GM19023 (cell line): ENCODE results near the gene ALDH16A1.

Experiments used
- ATAC-seq: cut with Tn5 transposase; IDR thresholded peaks from one replicate; pipeline ENCODE4 v1.9.1; 2021; ENCODE audit warnings: mild to moderate bottlenecking, moderate library complexity; ENCODE audit not compliant: unreplicated experiment

ALDH16A1 gene

GRCh38 chr19:49487277-49488045, 34.4 kb downstream of the ALDH16A1 start, which contains the start of gene RPL13A:
TSS of gene RPL13A (plus strand) at chr19:49487608. CDS start at chr19:49487630, 22 bp downstream.
- ATAC-seq, result peak; percentile 85

DNA sequence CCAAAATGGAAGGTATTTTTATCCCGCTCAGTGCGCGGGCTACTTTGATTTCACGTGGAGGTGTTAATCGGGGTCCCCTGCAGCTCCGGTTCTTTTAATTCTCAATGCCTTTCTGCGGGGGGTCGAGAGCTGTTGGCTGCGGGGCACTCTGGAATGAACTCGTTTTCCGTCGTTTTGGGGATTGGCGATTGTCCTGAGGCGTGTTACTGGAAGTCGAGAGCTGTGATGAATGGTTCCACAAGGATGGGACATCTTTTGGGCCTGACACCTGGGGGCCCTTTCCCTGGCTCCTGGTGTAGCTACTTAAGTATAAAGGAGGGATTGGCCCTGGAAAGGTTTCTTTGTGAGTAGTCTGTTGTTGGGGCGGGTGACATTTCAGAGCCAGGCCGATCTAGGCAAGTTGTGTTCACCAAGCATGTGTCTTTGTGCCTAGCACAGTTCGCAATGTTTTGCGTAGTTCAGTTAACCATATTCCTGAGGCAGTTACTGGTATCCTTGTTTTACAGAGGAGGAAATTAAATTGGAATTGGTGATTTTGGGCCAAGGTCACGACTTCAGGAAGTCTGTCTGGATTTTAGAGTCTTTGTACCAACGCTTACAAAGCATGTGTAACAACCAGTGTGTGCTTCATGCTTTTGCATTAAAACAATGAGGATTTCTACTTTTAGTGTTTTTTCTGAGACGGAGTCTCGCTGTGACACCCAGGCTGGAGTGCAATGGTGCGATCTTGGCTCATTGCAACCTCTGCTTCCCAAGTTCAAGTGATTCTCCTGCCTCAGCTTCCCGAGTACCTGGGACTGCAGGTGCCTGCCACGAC, 35.2 kb downstream of the ALDH16A1 start:
- ATAC-seq, result no peak

GRCh38 chr19:49488863-49489537, 36.0 kb downstream of the ALDH16A1 start:
- no peak for ATAC-seq

GRCh38 chr19:49489601-49490167, 36.7 kb downstream of the ALDH16A1 start:
- ATAC-seq, result no peak

DNA sequence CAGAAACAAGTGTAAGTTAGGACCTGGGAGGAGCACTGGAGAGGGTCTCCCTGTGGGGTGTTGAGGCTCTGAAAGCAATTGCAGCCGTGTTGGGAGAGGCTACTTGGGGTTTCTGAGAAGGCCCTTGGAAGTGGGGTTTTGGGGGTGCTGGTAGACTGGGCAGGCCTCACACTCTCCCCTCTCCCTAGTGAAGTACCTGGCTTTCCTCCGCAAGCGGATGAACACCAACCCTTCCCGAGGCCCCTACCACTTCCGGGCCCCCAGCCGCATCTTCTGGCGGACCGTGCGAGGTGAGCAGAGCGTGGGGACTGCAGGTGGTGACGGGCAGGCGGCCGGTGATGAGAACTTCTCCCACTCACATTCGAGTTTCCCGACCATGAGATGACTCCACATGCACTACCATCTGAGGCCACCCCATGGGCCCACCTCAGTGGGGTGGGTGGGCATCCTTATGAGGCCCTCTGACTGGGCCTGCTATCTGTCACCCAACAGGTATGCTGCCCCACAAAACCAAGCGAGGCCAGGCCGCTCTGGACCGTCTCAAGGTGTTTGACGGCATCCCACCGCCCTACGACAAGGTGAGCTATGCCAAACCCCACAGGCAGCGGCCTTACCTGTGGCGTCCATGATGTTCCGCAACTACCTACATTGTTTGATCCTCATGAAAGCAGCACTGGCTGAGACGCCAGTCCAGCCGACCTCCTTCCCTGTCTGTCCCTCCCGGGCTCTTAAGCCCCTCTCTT, 37.4 kb downstream of the ALDH16A1 start:
- no peak for ATAC-seq

DNA sequence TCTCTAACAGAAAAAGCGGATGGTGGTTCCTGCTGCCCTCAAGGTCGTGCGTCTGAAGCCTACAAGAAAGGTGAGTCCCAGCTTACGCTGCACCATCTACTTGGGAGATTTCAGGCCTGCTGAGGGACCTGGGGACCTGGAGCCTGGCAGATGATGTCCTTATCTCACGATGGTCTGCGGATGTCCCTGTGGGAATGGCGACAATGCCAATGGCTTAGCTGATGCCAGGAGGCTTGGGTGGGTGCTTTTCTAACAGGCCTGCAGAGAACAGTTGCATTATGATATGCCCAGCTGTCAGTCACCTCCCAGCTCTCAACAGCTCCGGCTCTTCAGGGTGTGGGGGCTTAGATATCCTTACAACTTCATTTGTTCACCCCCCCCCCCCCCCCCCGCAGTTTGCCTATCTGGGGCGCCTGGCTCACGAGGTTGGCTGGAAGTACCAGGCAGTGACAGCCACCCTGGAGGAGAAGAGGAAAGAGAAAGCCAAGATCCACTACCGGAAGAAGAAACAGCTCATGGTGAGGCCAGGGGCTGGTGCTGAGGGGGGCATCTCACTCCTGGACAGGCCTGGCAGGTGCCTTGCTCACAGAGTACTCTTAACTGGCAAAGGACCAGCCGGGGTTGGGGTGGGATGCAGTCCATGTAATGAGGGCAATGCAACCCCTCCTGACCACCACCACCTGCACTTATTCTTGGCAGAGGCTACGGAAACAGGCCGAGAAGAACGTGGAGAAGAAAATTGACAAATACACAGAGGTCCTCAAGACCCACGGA, 38.2 kb downstream of the ALDH16A1 start:
- no peak for ATAC-seq

DNA sequence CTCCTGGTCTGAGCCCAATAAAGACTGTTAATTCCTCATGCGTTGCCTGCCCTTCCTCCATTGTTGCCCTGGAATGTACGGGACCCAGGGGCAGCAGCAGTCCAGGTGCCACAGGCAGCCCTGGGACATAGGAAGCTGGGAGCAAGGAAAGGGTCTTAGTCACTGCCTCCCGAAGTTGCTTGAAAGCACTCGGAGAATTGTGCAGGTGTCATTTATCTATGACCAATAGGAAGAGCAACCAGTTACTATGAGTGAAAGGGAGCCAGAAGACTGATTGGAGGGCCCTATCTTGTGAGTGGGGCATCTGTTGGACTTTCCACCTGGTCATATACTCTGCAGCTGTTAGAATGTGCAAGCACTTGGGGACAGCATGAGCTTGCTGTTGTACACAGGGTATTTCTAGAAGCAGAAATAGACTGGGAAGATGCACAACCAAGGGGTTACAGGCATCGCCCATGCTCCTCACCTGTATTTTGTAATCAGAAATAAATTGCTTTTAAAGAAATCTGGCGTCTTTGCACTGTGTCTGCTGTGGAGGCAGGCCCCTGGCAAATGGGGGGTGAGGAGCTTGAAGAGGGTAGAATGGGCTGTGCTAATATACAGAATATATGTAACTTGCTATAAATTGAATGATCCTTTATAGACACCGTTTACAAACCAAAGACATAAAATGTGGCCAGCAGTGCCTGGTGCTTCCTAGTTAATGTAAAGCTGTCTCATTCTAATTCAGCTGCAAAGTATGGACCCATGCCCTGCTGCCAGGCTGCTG, 39.0 kb downstream of the ALDH16A1 start:
- ATAC-seq, result no peak

- ATAC-seq, result no peak
Measured at GRCh38 chr19:49492573-49493405, 39.8 kb downstream of the ALDH16A1 start.

- no peak for ATAC-seq
Measured at GRCh38 chr19:49496574-49497008, 43.6 kb downstream of the ALDH16A1 start.

DNA sequence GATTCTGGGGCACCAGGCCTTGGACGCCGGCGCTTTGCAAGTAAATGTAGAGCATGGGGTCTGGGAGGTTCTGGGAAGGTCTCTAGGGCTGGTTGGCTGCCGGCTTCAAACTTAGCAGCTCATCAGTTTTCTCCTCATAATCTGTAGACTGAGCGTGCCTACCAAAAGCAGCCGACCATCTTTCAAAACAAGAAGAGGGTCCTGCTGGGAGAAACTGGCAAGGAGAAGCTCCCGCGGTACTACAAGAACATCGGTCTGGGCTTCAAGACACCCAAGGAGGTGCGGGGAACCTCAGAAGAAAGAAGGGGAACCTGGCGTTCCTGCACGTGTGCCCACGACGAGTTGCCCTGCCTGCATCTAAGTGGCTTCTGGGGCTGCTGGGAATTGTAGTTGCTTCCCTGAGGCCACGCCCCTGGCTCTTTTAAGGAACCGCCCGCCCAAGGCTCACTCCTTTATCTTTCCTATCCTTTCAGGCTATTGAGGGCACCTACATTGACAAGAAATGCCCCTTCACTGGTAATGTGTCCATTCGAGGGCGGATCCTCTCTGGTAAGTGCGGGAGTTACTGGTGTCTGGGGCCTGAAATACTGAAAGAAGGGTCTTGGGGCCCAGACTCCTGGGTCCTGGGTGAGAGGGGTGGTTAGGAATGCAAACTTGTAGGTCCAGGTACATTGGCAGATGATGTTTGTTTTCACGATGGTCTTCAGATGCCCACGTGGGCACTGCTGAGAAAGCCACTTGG, 44.2 kb downstream of the ALDH16A1 start:
- ATAC-seq, result no peak

GRCh38 chr19:49497789-49498103, 44.7 kb downstream of the ALDH16A1 start:
- no peak for ATAC-seq

DNA sequence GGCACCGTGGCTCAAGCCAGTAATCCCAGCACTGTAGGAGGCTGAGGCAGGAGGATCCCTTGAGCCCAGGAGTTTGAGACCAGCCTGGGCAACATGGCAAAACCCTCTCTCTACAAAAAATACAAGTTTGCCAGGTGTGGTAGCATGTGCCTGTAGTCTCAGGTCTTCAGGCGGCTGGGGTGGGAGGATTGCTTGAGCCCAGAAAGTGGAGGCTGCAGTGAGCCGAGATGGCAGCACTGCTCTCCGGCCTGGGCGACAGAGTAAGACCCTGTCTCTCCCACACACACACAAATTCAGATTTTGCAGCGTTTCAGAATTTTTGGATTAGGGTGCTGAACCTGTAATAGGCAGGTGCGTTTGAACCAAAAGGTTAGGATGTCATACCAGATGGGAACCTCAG, 45.5 kb downstream of the ALDH16A1 start:
- no peak for ATAC-seq

DNA sequence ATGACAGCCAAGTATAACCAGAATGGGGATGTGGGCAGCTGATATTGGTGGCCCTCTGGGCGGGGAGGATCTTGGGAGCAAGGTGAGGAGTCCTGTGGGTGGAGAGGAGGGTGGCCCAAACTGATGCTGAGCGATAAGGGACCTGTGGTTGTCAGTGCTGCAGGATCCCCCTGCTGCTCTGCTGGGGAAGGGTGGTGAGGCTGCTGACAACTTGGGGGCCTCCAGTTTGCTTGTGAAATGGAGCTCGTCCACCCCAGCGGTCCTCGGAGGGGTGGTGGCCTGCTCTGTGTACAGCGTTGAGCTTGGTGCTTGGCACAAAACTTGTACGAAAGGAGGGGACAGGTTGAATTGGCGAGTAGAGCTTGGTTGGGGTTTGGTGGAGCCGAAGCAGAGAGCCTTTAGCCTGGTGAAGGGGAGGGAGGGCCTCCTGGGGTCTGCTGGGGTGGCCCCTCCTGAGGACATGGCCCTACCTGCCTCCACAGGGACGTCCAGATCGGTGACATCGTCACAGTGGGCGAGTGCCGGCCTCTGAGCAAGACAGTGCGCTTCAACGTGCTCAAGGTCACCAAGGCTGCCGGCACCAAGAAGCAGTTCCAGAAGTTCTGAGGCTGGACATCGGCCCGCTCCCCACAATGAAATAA, 46.1 kb downstream of the ALDH16A1 start:
- no peak for ATAC-seq

DNA sequence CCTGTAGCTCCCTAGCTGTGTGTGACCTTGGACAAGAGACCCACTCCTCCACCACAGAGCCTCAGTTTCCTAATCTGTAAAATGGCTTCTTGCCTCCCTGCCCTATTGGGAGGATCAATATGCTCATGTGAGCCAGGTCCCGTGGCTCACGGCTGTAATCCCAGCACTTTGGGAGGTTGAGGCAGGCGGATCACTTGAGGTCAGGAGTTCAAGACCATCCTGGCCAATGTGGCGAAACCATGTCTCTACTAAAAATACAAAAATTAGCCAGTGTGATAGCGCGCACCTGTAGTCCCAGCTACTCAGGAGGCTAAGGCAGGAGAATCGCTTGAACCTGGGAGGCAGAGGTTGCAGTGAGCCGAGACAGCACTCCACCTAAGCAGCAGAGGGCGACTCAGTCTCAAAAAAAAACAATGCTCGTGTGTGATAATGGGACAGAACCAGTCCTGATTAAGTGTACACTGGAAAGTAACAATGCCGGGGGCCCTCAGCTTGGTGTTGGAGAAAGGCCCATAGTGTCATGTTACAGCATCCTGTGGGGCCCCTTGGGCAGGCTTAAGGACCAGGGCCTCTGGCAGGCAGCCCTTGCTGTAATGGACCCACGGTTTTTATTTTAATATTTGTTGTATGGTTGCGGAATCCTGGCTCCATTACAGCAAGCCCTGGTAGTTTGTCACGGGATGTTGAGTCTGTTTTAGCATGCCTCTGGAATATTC, 50.0 kb downstream of the ALDH16A1 start:
- ATAC-seq, result no peak

- ATAC-seq, result no peak
Measured at GRCh38 chr19:49503582-49503962, 50.5 kb downstream of the ALDH16A1 start.

DNA sequence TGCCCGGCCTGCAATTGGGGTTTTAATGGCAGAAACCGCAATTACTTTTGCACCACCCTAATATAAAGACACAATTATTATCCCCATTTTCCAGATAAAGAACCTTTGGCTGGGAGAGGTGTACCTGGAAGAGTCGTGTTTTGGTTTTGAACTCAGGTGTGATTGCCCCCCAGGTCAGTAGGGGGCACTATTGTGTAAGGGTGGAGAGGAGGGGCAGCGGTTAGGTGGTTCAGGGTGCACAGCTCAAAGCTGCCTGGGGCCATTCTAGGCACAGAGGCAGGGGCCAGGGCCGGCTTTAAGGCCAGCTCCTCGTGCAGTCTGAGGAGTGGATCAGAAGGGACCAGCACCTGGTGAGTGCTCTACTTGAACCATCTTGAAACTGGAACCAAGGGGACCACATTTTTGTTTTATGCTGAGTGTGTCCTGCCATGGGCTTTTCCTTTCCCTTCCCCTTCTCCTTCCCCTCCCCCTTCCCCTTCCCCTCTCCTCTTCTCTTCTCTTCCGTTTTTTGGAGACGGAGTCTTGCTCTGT, 53.6 kb downstream of the ALDH16A1 start:
- no peak for ATAC-seq
